ENCODE measurements around the gene PLA2G4F.

GRCh38 chr15:42190370-42190769, 33.9 kb upstream of the PLA2G4F start:
- no peak for TF ChIP-seq CTCF (IDR thresholded peaks at IDR 0.05)
- TF ChIP-seq POLR2AphosphoS5 (IDR thresholded peaks at IDR 0.05): no peak

All from gastroesophageal sphincter (tissue), 3 donors.